Kidney (tissue), 14 donors: ENCODE results near the gene HEXD. TPM values are rescaled to one million over a fixed set of nuclear protein-coding genes. Genes with fewer than 3 reads are reported as not detected.
A peak's percentile ranks its signal among the peaks of the same experiment; 100 is the strongest.

Source experiments
- DNase-seq, 5 donors: peaks; one replicate each; pipeline ENCODE4 v3.0.0-alpha.2; 2013 to 2020
- FAIRE-seq: peaks from 2 replicates; lab custom pipeline; 2012; peaks lifted over from hg19 to GRCh38; lab: Jason Lieb, UNC
- H3K27ac ChIP-seq, 2 donors: one replicate each; pipeline ENCODE4 v1.7.0; 2013; ENCODE audit warnings: low read depth in 2 of 2, low read length in 2 of 2, inconsistent platforms in 1 of 2
- H3K27me3 ChIP-seq: one replicate; pipeline ENCODE4 v1.7.1; 2013; ENCODE audit warnings: low read length, inconsistent platforms; ENCODE audit not compliant: control insufficient read depth, insufficient read depth
- H3K36me3 ChIP-seq, 3 donors: one replicate each; pipeline versions ENCODE4 v1.7.0 to v1.7.1; 2013; ENCODE audit warnings: low read length in 3 of 3, control low read depth in 1 of 3, inconsistent platforms in 1 of 3; ENCODE audit not compliant: insufficient read depth in 3 of 3, control insufficient read depth in 2 of 3
- H3K4me1 ChIP-seq, 3 donors: one replicate each; pipeline versions ENCODE4 v1.7.0 to v1.7.1; 2013; ENCODE audit warnings: low read length in 3 of 3, inconsistent platforms in 1 of 3, low read depth in 1 of 3; ENCODE audit not compliant: control insufficient read depth in 2 of 3, insufficient read depth in 2 of 3
- H3K4me3 ChIP-seq, 3 donors: one replicate each; pipeline versions ENCODE4 v1.7.0 to v1.8.1; 2013; ENCODE audit warnings: low read length in 3 of 3, control low read depth in 1 of 3, inconsistent platforms in 1 of 3
- H3K9ac ChIP-seq, 3 donors: one replicate each; pipeline versions ENCODE4 v1.7.0 to v1.7.1; 2013; ENCODE audit warnings: low read length in 3 of 3, control low read depth in 1 of 3, inconsistent platforms in 1 of 3
- H3K9me3 ChIP-seq, 3 donors: one replicate each; pipeline versions ENCODE4 v1.7.0 to v1.7.1; 2013; ENCODE audit warnings: low read length in 3 of 3, control low read depth in 1 of 3, inconsistent platforms in 1 of 3; ENCODE audit not compliant: control insufficient read depth in 2 of 3, insufficient read depth in 1 of 3
- CTCF ChIP-seq: IDR thresholded peaks from 3 replicates; pipeline ENCODE4 v1.5.1; 2012; ENCODE audit warnings: mild to moderate bottlenecking, moderate library complexity, borderline replicate concordance; ENCODE audit not compliant: insufficient read depth; ENCODE audit errors: extremely low read depth
- intact Hi-C: fragments of 100-400 bp; cut with DNase I; formaldehyde crosslinking; loops from one replicate; pipeline ENCODE4 v1.11.1; 2022
- polyA plus RNA-seq: library from polyadenylated mRNA; stranded (reverse); fragments of 350-450 nt; fragmentation: Illumina TruSeq; extraction: RNeasy Lipid Tissue Mini Kit (QIAGEN cat#74804); gene quantifications from one replicate; pipeline ENCODE4 v1.2.3, GENCODE V29; 2014; ENCODE audit warnings: low read depth, low replicate concordance; ENCODE audit not compliant: insufficient read depth
- total RNA-seq: library from RNA; stranded (reverse); fragmentation: NEBNext Ultra II Directional; extraction: Animal tissue kit (Norgen Biotek cat#: 25700); gene quantifications from one replicate; pipeline ENCODE4 v1.2.1, GENCODE V29; 2021
- donor health status: control.
- donor health status: control.
- donor health status: control.
- donor health status: control.
- donor health status: control.
- donor health status: DM: yes; HTN: yes; CAD: no.
- donor health status: Normal renal cell carcinoma (clear cell type).

The HEXD gene
- total and polyA plus RNA-seq, 2 donors from 2014 or later = 39.2 to 42.0 TPM

GRCh38 chr17:82391496-82392066, 26.6 kb upstream of the HEXD start:
- DNase-seq = peak in 1 of 5 donors; percentile 59
- intact Hi-C loops = no loop called here

GRCh38 chr17:82392209-82392920, 25.8 kb upstream of the HEXD start:
- Histone ChIP-seq H3K4me1 (no peaks in the 10 kb centered on the region), H3K9me3 (no peaks in the 10 kb centered on the region), H3K27ac (no peak overlapping the region), H3K4me3 (no peak overlapping the region), H3K27me3 (no peaks in the 10 kb centered on the region), H3K36me3 (peaks cover 0 to 2% (median 0%) of the 10 kb centered on the region in 3 donors), H3K9ac (no peak overlapping the region)
- no peak for TF ChIP-seq CTCF
- intact Hi-C loops = no loop called here
- peak in 2 of 5 donors; percentile 12 to 59 for DNase-seq
- no peak for FAIRE-seq

More at GRCh38 chr17:82391496-82392066, 26.6 kb upstream of the HEXD start:
- Histone ChIP-seq H3K36me3 (peaks cover 0 to under 1% (median 0%) of the 10 kb centered on the region in 3 donors), H3K27ac (no peak overlapping the region), H3K4me3 (no peak overlapping the region), H3K9ac (no peak overlapping the region), H3K27me3 (no peaks in the 10 kb centered on the region), H3K9me3 (no peaks in the 10 kb centered on the region), H3K4me1 (no peaks in the 10 kb centered on the region)
- no peak for FAIRE-seq
- TF ChIP-seq CTCF = no peak

- Histone ChIP-seq H3K4me3 (no peak overlapping the region), H3K4me1 (no peaks in the 10 kb centered on the region), H3K9ac (no peak overlapping the region), H3K9me3 (no peaks in the 10 kb centered on the region), H3K36me3 (peaks cover 0 to 2% (median 0%) of the 10 kb centered on the region in 3 donors), H3K27ac (no peak overlapping the region), H3K27me3 (no peaks in the 10 kb centered on the region)
- intact Hi-C loops = no loop called here
- DNase-seq = peak in 2 of 5 donors; percentile 26 to 31
- TF ChIP-seq CTCF = no peak
- no peak for FAIRE-seq
Measured at GRCh38 chr17:82392941-82393340, 25.2 kb upstream of the HEXD start.
